Left lung (tissue), 10 donors: ENCODE results near the gene NTM. TPM values are rescaled to one million over a fixed set of nuclear protein-coding genes. Genes with fewer than 3 reads are reported as not detected.

ENCODE experiments used
- ATAC-seq: fragments of 200-7000 bp; cut with Tn5 transposase; one replicate; pipeline ENCODE4 v1.9.1; 2020; ENCODE audit warnings: moderate library complexity
- DNase-seq, 4 donors: peaks; one replicate each; pipeline ENCODE4 v3.0.0-alpha.2; 2013 to 2020
- H3K27ac ChIP-seq, 2 donors: fragments of 200-600 bp; sonication (generic) in 1 of 2; one replicate each; pipeline versions ENCODE4 v1.5.0 to v1.8.0; 2020 to 2021
- H3K27me3 ChIP-seq, 2 donors: fragments of 200-600 bp; sonication (generic) in 1 of 2; one replicate each; pipeline versions ENCODE4 v1.5.0 to v1.8.0; 2020 to 2021
- H3K36me3 ChIP-seq, 2 donors: fragments of 200-600 bp; sonication (generic) in 1 of 2; one replicate each; pipeline versions ENCODE4 v1.5.0 to v1.8.0; 2020 to 2021
- H3K4me1 ChIP-seq, 2 donors: fragments of 200-600 bp; one replicate each; pipeline ENCODE4 v1.8.0; 2021
- H3K4me3 ChIP-seq, 2 donors: fragments of 200-600 bp; sonication (generic) in 1 of 2; one replicate each; pipeline versions ENCODE4 v1.5.0 to v1.8.0; 2020 to 2021; ENCODE audit warnings: mild to moderate bottlenecking in 1 of 2
- H3K9me3 ChIP-seq, 2 donors: fragments of 200-600 bp; sonication (generic) in 1 of 2; one replicate each; pipeline versions ENCODE4 v1.5.0 to v1.8.0; 2020 to 2021
- CTCF ChIP-seq, 2 donors: fragments of 200-600 bp; sonication (generic) in 1 of 2; IDR thresholded peaks; one replicate each; pipeline versions ENCODE4 v1.5.0 to v1.8.0; 2021; ENCODE audit warnings: antibody characterized with exemption in 2 of 2
- intact Hi-C, 2 donors: fragments of 100-400 bp; cut with DNase I; formaldehyde crosslinking; loops; one replicate each; pipeline versions ENCODE4 v1.11.2 to v1.14.2; 2022
- polyA plus RNA-seq, 6 donors: library from polyadenylated mRNA; unstranded; fragments of 120-200 nt; gene quantifications; one replicate each; pipeline ENCODE4 v1.2.1, GENCODE V29; 2013; ENCODE audit not compliant: insufficient read length in 6 of 6
- total RNA-seq, 2 donors: library from RNA; stranded (reverse); fragmentation: NEBNext Ultra II Directional; extraction: Animal tissue kit (Norgen Biotek cat#: 25700); gene quantifications; one replicate each; pipeline ENCODE4 v1.2.1, GENCODE V29; 2021
- donor health status: DM: no; HTN: yes; CAD: no.
- donor health status: DM: no; HTN: no; CAD: no.

Gene NTM
- total and polyA plus RNA-seq, 8 donors: 9.5 to 31.0 (median 21.1) TPM

- Histone ChIP-seq H3K4me3 (no peak overlapping the region), H3K27ac (no peak overlapping the region), H3K36me3 (no peaks in the 10 kb centered on the region), H3K9me3 (no peaks in the 10 kb centered on the region), H3K27me3 (no peaks in the 10 kb centered on the region), H3K4me1 (no peaks in the 10 kb centered on the region)
- ATAC-seq (no peak), DNase-seq (no peak)
- intact Hi-C loops: loop anchor here in 1 of 2 donors (10.0 kb wide), 1 partner anchor 258 kb away; no protein-coding TSS in a partner anchor
- TF ChIP-seq CTCF (IDR thresholded peaks at IDR 0.05): no peak
Observed at GRCh38 chr11:131866535-131867400, 496.4 kb downstream of the NTM start.

DNA sequence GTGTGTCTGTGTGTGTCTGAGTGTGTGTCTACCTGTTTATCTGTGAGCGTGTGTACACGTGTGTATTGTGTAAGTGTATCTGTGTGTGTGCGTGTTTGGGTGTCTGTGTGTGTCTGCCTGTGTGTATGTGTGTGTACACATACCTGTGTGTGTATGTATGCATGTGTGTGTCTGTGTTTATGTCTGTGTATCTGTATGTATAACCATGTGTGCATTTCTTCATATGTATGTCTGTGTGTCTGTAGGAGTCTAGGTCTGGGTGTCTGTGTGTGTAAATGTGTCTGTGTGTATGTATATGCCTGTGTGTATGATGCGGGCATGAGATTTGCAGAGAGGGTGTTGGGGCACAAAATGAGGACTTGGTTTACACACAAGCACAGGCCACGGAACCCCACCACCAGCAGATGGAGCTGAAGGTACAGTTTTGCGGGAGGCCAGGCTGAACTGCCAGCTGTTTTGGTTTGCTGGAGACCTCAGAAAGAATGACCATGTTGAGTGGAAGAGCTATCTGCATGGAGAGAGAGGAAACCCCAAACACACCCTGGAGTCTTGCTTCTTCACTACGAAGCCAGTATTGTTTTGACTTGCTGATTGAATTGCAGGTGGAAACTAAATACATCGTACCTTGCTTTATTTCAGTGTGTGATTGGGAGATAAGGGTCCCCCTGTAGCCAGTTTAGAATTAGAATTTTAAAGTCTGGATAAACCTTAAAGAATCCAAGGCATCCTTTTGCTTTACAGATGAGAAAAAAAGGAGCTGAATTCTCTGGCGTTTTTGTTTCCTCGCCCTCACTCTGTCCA, 497.2 kb downstream of the NTM start:
- Histone ChIP-seq H3K4me3 (no peak overlapping the region), H3K36me3 (no peaks in the 10 kb centered on the region), H3K9me3 (no peaks in the 10 kb centered on the region), H3K27ac (no peak overlapping the region), H3K4me1 (no peaks in the 10 kb centered on the region), H3K27me3 (no peaks in the 10 kb centered on the region)
- DNase-seq: peak in 3 of 4 donors; percentile 45 to 86 (median 71)
- peak; percentile 30 to 44 for TF ChIP-seq CTCF (IDR thresholded peaks at IDR 0.05)
- intact Hi-C loops: loop anchor here in 1 of 2 donors (10.0 kb wide), 1 partner anchor 257 kb away; no protein-coding TSS in a partner anchor
- ATAC-seq: peak; percentile 66

DNA sequence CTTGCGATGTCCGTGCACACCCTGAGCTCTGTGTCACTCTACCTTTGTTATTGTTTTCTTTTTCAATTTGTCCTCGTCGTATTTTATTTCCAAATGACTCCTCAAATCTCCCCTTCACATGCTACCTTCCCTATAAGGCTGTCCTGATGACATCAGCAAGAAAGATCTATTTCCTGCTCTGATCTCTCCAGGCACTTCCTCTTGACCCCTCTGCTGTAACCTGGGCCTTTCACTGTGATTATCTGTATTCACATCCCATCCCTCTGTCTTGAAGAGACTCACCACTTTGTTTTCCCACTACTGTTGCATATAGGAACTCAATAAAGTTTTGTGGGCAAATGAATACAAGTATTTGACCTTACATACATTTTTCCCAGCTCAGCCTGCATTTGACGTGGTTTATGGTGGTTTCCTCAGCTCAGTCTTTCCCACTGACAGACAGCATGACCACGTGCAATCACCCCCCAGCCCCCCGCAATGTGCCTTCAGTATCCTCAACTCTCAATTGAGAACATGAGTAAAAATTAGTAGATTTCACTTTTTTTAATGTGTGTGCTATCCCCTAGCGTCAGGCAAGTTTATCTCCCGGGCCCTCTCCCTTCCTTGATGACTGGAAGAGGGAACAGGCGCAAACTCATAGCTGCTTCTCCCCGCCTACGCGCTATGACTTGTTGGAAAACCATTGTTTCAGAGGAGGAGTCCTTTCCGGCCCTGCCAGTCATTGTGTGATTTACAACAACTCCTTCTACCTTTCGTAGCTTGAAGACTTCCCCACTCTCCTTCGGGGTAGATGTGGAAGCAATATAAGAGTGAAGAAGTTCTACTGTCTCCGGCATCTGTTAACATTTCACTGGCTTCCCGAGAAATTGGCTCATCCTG, 498.5 kb downstream of the NTM start:
- no peak for DNase-seq
- Histone ChIP-seq H3K27ac (no peak overlapping the region), H3K27me3 (no peaks in the 10 kb centered on the region), H3K36me3 (no peaks in the 10 kb centered on the region), H3K4me3 (no peak overlapping the region), H3K4me1 (no peaks in the 10 kb centered on the region), H3K9me3 (no peaks in the 10 kb centered on the region)
- intact Hi-C loops: loop anchor here in 1 of 2 donors (10.0 kb wide), 1 partner anchor 256 kb away; no protein-coding TSS in a partner anchor
- no peak for TF ChIP-seq CTCF (IDR thresholded peaks at IDR 0.05)
- ATAC-seq: no peak

DNA sequence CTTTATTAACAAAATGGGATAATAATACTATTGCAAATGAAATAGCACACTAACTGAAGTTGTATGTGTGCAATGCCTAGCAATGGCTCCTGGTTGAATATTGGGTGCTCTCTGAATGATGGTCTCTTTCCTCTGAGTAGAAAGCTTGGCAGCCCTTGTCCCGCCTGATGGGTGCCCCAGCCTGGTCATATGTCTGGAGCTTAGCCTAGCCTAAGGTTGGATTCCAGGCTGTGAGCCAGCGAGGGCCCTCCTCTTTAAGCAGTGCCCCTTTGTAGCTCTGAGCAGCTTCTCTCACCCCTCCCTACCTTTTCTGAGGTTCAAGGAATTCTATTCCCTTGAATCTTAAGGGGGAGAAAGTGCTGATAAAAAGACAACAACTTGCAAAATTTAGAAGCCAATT, 499.9 kb downstream of the NTM start:
- H3K4me1 ChIP-seq: no peaks in the 10 kb centered on the region
- intact Hi-C loops: no loop called here
- no peaks in the 10 kb centered on the region for H3K9me3 ChIP-seq
- no peaks in the 10 kb centered on the region for H3K27me3 ChIP-seq
- no peak for ATAC-seq
- H3K36me3 ChIP-seq: no peaks in the 10 kb centered on the region
- no peak for DNase-seq
- H3K4me3 ChIP-seq: no peak overlapping the region
- H3K27ac ChIP-seq: no peak overlapping the region
- TF ChIP-seq CTCF (IDR thresholded peaks at IDR 0.05): no peak
